GM21447 (cell line): ENCODE data around the gene WDR82.

Experiments used
- ATAC-seq: cut with Tn5 transposase; IDR thresholded peaks from one replicate; pipeline ENCODE4 v1.9.1; 2021; ENCODE audit not compliant: unreplicated experiment

The WDR82 gene

GRCh38 chr3:52308308-52308707 is 29.9 kb upstream of the WDR82 start:
- no peak for ATAC-seq

- ATAC-seq, result no peak
Observed at GRCh38 chr3:52306978-52307377, 28.5 kb upstream of the WDR82 start.

GRCh38 chr3:52305926-52306325 is 27.5 kb upstream of the WDR82 start:
- ATAC-seq, result no peak

GRCh38 chr3:52303811-52304210 is 25.4 kb upstream of the WDR82 start:
- ATAC-seq, result no peak

GRCh38 chr3:52302426-52303145 is 24.1 kb upstream of the WDR82 start:
- no peak for ATAC-seq

- ATAC-seq, result no peak
Observed at GRCh38 chr3:52299879-52300611, 21.6 kb upstream of the WDR82 start.

- ATAC-seq, result no peak
Observed at GRCh38 chr3:52299247-52299878, 20.9 kb upstream of the WDR82 start.

- no peak for ATAC-seq
Observed at GRCh38 chr3:52298149-52299098, 20.0 kb upstream of the WDR82 start.

GRCh38 chr3:52297242-52298148 is 19.0 kb upstream of the WDR82 start:
- ATAC-seq, result no peak

GRCh38 chr3:52295671-52296208 is 17.3 kb upstream of the WDR82 start:
- ATAC-seq, result no peak

GRCh38 chr3:52294320-52295150 is 16.1 kb upstream of the WDR82 start:
- ATAC-seq, result no peak

- no peak for ATAC-seq
Observed at GRCh38 chr3:52293491-52294319, 15.3 kb upstream of the WDR82 start.

GRCh38 chr3:52292247-52293065 is 14.0 kb upstream of the WDR82 start:
- no peak for ATAC-seq

- no peak for ATAC-seq
Observed at GRCh38 chr3:52291508-52292181, 13.2 kb upstream of the WDR82 start.

GRCh38 chr3:52290596-52291507 is 12.4 kb upstream of the WDR82 start:
- ATAC-seq, result no peak
